ENCODE data around the gene ACOT7. TPM values are rescaled to one million over a fixed set of nuclear protein-coding genes. Genes with fewer than 3 reads are reported as not detected.

Gene ACOT7
- total and polyA plus RNA-seq, 2 experiments from 2014 or later, result 20.3 to 39.9 TPM

DNA sequence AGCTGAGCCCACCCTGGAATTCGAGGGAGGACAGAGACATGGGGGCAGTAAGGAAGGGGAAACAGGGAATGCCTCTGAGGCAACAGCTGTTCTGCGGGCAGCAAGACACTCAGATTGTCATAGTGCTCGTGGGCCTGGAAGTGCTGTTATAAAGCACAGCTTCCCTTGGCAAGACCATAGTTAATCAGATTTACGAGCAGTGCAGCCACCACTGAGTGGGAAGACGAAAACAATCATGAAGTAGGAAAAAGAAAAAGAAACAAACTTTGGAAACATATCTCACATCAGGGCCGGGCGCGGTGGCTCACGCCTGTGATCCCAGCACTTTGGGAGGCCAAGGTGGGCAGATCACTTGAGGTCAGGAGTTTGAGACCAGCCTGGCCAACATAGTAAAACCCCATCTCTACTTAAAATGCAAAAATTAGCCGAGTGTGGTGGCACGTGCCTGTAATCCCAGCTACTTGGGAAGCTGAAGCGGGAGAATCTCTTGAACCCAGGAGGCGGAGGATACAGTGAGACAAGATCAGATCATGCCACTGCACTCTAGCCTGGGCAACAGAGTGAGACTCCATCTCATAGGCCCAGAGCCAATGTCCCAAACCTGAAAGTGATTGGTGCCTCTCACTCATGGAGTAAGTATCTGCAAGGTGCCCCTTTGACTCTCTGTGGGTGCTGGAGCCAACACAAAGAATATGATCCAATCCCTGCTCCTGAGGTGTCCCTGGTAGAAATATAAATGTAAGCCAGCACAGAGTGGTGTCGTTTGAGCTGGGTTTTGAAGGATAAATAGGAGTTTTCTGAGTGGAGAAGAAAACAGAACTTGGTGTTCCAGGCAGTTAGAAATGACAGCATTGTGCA, 77.1 kb downstream of the ACOT7 start:
- TF ChIP-seq EZH2 (IDR thresholded peaks at IDR 0.05; ENCODE audit: borderline replicate concordance) (no peak), EZH2phosphoT487 (IDR thresholded peaks at IDR 0.05; ENCODE audit: low read depth, severe bottlenecking, unreplicated experiment) (no peak), CTCF (IDR thresholded peaks at IDR 0.05; ENCODE audit: poor library complexity) (no peak)
- WGBS (ENCODE audit: low lambda C conversion rate, missing lambda C conversion rate), result 92% methylated on average over 14 of the region's 14 CpGs
- Histone ChIP-seq H4K20me1 (ENCODE audit: insufficient read depth, poor library complexity, severe bottlenecking) (no peaks in the 10 kb centered on the region), H3K27me3 (no peaks in the 10 kb centered on the region), H3K4me1 (ENCODE audit: insufficient read depth) (no peaks in the 10 kb centered on the region), H3K4me2 (no peak overlapping the region), H3K9me2 (replicated peaks; ENCODE audit: insufficient read depth) (no peaks in the 10 kb centered on the region), H3K4me3 (no peak overlapping the region), H3K27ac (peak overlapping the region; percentile 28), H3K36me3 (replicated peaks; ENCODE audit: insufficient read depth, low read depth) (no peaks in the 10 kb centered on the region), H3K9me3 (ENCODE audit: low read depth) (no peaks in the 10 kb centered on the region), H3K79me2 (no peaks in the 10 kb centered on the region), H2AFZ (no peak overlapping the region)
- no peak for DNase-seq (ENCODE audit: low spot score)

- WGBS (ENCODE audit: low lambda C conversion rate, missing lambda C conversion rate), result 91% methylated on average over 12 of the region's 12 CpGs
Observed at GRCh38 chr1:6314503-6314902, 79.1 kb downstream of the ACOT7 start.

GRCh38 chr1:6313393-6314200, 80.0 kb downstream of the ACOT7 start:
- Histone ChIP-seq H2AFZ (no peak overlapping the region), H3K4me3 (no peak overlapping the region), H3K9me2 (replicated peaks; ENCODE audit: insufficient read depth) (no peaks in the 10 kb centered on the region), H3K27ac (no peak overlapping the region), H3K36me3 (replicated peaks; ENCODE audit: insufficient read depth, low read depth) (no peaks in the 10 kb centered on the region), H3K27me3 (no peaks in the 10 kb centered on the region), H4K20me1 (ENCODE audit: insufficient read depth, poor library complexity, severe bottlenecking) (no peaks in the 10 kb centered on the region), H3K4me1 (ENCODE audit: insufficient read depth) (no peaks in the 10 kb centered on the region), H3K9me3 (ENCODE audit: low read depth) (no peaks in the 10 kb centered on the region), H3K79me2 (no peaks in the 10 kb centered on the region), H3K4me2 (no peak overlapping the region)
- TF ChIP-seq CTCF (IDR thresholded peaks at IDR 0.05; ENCODE audit: poor library complexity) (no peak), EZH2 (IDR thresholded peaks at IDR 0.05; ENCODE audit: borderline replicate concordance) (no peak), EZH2phosphoT487 (IDR thresholded peaks at IDR 0.05; ENCODE audit: low read depth, severe bottlenecking, unreplicated experiment) (no peak)
- 91% methylated on average over 18 of the region's 18 CpGs for WGBS (ENCODE audit: low lambda C conversion rate, missing lambda C conversion rate)
- DNase-seq (ENCODE audit: low spot score), result no peak

More at GRCh38 chr1:6314503-6314902, 79.1 kb downstream of the ACOT7 start:
- no peak overlapping the region for H3K4me2 ChIP-seq
- no peaks in the 10 kb centered on the region for H3K27me3 ChIP-seq
- H4K20me1 ChIP-seq (ENCODE audit: insufficient read depth, poor library complexity, severe bottlenecking), result no peaks in the 10 kb centered on the region
- H3K9me2 ChIP-seq (replicated peaks; ENCODE audit: insufficient read depth), result no peaks in the 10 kb centered on the region
- H3K9me3 ChIP-seq (ENCODE audit: low read depth), result no peaks in the 10 kb centered on the region
- no peaks in the 10 kb centered on the region for H3K36me3 ChIP-seq (replicated peaks; ENCODE audit: insufficient read depth, low read depth)
- H3K79me2 ChIP-seq, result no peaks in the 10 kb centered on the region
- H3K27ac ChIP-seq, result no peak overlapping the region
- no peaks in the 10 kb centered on the region for H3K4me1 ChIP-seq (ENCODE audit: insufficient read depth)
- no peak overlapping the region for H3K4me3 ChIP-seq
- TF ChIP-seq EZH2phosphoT487 (IDR thresholded peaks at IDR 0.05; ENCODE audit: low read depth, severe bottlenecking, unreplicated experiment) (no peak), EZH2 (IDR thresholded peaks at IDR 0.05; ENCODE audit: borderline replicate concordance) (no peak), CTCF (IDR thresholded peaks at IDR 0.05; ENCODE audit: poor library complexity) (no peak)
- no peak for DNase-seq (ENCODE audit: low spot score)
- H2AFZ ChIP-seq, result no peak overlapping the region
